H1 (cell line): ENCODE measurements around the gene TSPAN4. TPM values are rescaled to one million over a fixed set of nuclear protein-coding genes. Genes with fewer than 3 reads are reported as not detected.

Source experiments
- CTCF ChIA-PET: fragments of 300-600 bp; sonication (Branson Sonifier 250); formaldehyde crosslinking; loops from one replicate; lab custom pipeline; 2021; ENCODE audit not compliant: partially characterized antibody; lab: Charles Lee
- POLR2A ChIA-PET: fragments of 300-600 bp; sonication (Branson Sonifier 250); formaldehyde crosslinking; loops from one replicate; lab custom pipeline; 2021; ENCODE audit warnings: inconsistent platforms; ENCODE audit not compliant: partially characterized antibody; lab: Charles Lee
- DNase-seq, 2 experiments: peaks; one replicate each; pipeline versions ENCODE4 v3.0.0 to v3.0.0-alpha.2; 2010 to 2022; ENCODE audit warnings: low spot score in 2 of 2, low read depth in 1 of 2, mixed read lengths in 1 of 2
- FAIRE-seq: peaks from 2 replicates; lab custom pipeline; 2011; peaks lifted over from hg19 to GRCh38; lab: Jason Lieb, UNC
- H2AFZ ChIP-seq: 2 replicates; pipeline ENCODE4 v1.8.1; 2012; ENCODE audit warnings: low read length, inconsistent platforms
- H2AK5ac ChIP-seq: 2 replicates; pipeline ENCODE4 v1.6.1; 2013; ENCODE audit warnings: low read depth, low read length
- H2BK120ac ChIP-seq: replicated peaks from 2 replicates; pipeline ENCODE3; 2013; ENCODE audit warnings: low read depth, low read length, inconsistent platforms
- H2BK12ac ChIP-seq: 2 replicates; pipeline ENCODE4 v1.6.1; 2013; ENCODE audit warnings: low read depth, low read length
- H2BK15ac ChIP-seq: 2 replicates; pipeline ENCODE4 v1.6.1; 2013; ENCODE audit warnings: low read length
- H2BK20ac ChIP-seq: 2 replicates; pipeline ENCODE4 v1.6.1; 2013; ENCODE audit warnings: low read length
- H2BK5ac ChIP-seq: 2 replicates; pipeline ENCODE4 v1.6.1; 2013; ENCODE audit warnings: low read depth, low read length
- H3K14ac ChIP-seq: 2 replicates; pipeline ENCODE4 v1.6.1; 2013; ENCODE audit warnings: inconsistent platforms; ENCODE audit not compliant: insufficient read length
- H3K18ac ChIP-seq: 2 replicates; pipeline ENCODE4 v1.6.1; 2013; ENCODE audit warnings: low read length; ENCODE audit errors: extremely low read depth
- H3K23ac ChIP-seq: 2 replicates; pipeline ENCODE4 v1.6.1; 2013; ENCODE audit warnings: inconsistent platforms; ENCODE audit not compliant: insufficient read length
- H3K23me2 ChIP-seq: 2 replicates; pipeline ENCODE4 v1.6.1; 2013; ENCODE audit warnings: low read depth, low read length
- H3K27ac ChIP-seq: 2 replicates; pipeline ENCODE4 v1.6.1; 2011; ENCODE audit warnings: low read depth, low read length, inconsistent platforms
- H3K27me3 ChIP-seq, 4 experiments: replicated peaks in 1 of 4; 1 replicate in 1 of 4; 2 replicates in 3 of 4; pipeline versions ENCODE4 v1.6.1 to v1.8.1; 2011 to 2013; ENCODE audit warnings: low read length in 3 of 4, mild to moderate bottlenecking in 3 of 4, inconsistent platforms in 2 of 4, mixed read lengths in 2 of 4, moderate library complexity in 1 of 4; ENCODE audit not compliant: control insufficient read depth in 3 of 4, insufficient read depth in 3 of 4; ENCODE audit errors: extremely low read depth in 1 of 4
- H3K36me3 ChIP-seq, 4 experiments: 2 replicates each; pipeline versions ENCODE4 v1.6.1 to v1.8.1; 2011 to 2013; ENCODE audit warnings: mild to moderate bottlenecking in 4 of 4, low read length in 3 of 4, moderate library complexity in 2 of 4, control low read depth in 1 of 4, inconsistent platforms in 1 of 4; ENCODE audit not compliant: insufficient read depth in 4 of 4, control insufficient read depth in 2 of 4
- H3K4ac ChIP-seq: replicated peaks from 2 replicates; pipeline ENCODE3; 2013; ENCODE audit warnings: low read length, low read depth, mixed read lengths, inconsistent platforms; ENCODE audit not compliant: insufficient read length
- H3K4me1 ChIP-seq, 4 experiments: replicated peaks in 1 of 4; 1 replicate in 1 of 4; 2 replicates in 3 of 4; pipeline versions ENCODE4 v1.6.1 to v1.8.1; 2011 to 2013; ENCODE audit warnings: low read length in 3 of 4, inconsistent platforms in 2 of 4, mixed read lengths in 1 of 4; ENCODE audit not compliant: insufficient read depth in 4 of 4, control insufficient read depth in 3 of 4
- H3K4me2 ChIP-seq, 2 experiments: 2 replicates each; pipeline versions ENCODE4 v1.6.1 to v1.8.1; 2011 to 2013; ENCODE audit warnings: low read depth in 2 of 2, low read length in 2 of 2, control low read depth in 1 of 2, inconsistent platforms in 1 of 2, mild to moderate bottlenecking in 1 of 2; ENCODE audit not compliant: insufficient read depth in 1 of 2
- H3K4me3 ChIP-seq, 4 experiments: fragments of 200-600, 300-600 bp in 1 of 4; sonication (generic), shearing (Covaris generic), sonication (Bioruptor Twin) in 1 of 4; 2 replicates each; pipeline versions ENCODE4 v1.5.1 to v1.8.1; 2011 to 2016; ENCODE audit warnings: low read length in 4 of 4, low read depth in 3 of 4, control low read depth in 2 of 4, inconsistent platforms in 2 of 4, mild to moderate bottlenecking in 2 of 4, mixed read lengths in 1 of 4, moderate library complexity in 1 of 4; ENCODE audit not compliant: insufficient read depth in 2 of 4; ENCODE audit errors: extremely low read depth in 1 of 4
- H3K56ac ChIP-seq: replicated peaks from 2 replicates; pipeline ENCODE3; 2013; ENCODE audit warnings: low read depth, mild to moderate bottlenecking, mixed read lengths, low read length, inconsistent platforms; ENCODE audit not compliant: insufficient read length
- H3K79me1 ChIP-seq: 2 replicates; pipeline ENCODE4 v1.6.1; 2013; ENCODE audit warnings: low read depth, low read length, control low read depth
- H3K79me2 ChIP-seq, 2 experiments: 2 replicates each; pipeline versions ENCODE4 v1.6.1 to v1.8.1; 2012 to 2013; ENCODE audit warnings: low read length in 2 of 2, mild to moderate bottlenecking in 2 of 2, inconsistent platforms in 1 of 2; ENCODE audit not compliant: insufficient read depth in 2 of 2, control insufficient read depth in 1 of 2
- H3K9ac ChIP-seq, 4 experiments: replicated peaks in 1 of 4; 1 replicate in 1 of 4; 2 replicates in 3 of 4; pipeline versions ENCODE4 v1.6.1 to v1.8.1; 2011 to 2013; ENCODE audit warnings: low read depth in 3 of 4, low read length in 3 of 4, control low read depth in 2 of 4, mild to moderate bottlenecking in 2 of 4, moderate library complexity in 2 of 4, inconsistent platforms in 1 of 4; ENCODE audit errors: extremely low read depth in 1 of 4
- H3K9me3 ChIP-seq, 2 experiments: 2 replicates each; pipeline versions ENCODE4 v1.6.1 to v1.8.1; 2012 to 2013; ENCODE audit warnings: mild to moderate bottlenecking in 2 of 2, moderate library complexity in 2 of 2, control low read depth in 1 of 2, inconsistent platforms in 1 of 2, low read depth in 1 of 2, low read length in 1 of 2, mixed read lengths in 1 of 2; ENCODE audit not compliant: insufficient read depth in 2 of 2
- H4K20me1 ChIP-seq, 2 experiments: replicated peaks in 1 of 2; 2 replicates each; pipeline versions ENCODE3 to v1.8.1; 2011 to 2013; ENCODE audit warnings: inconsistent platforms in 2 of 2, low read length in 2 of 2, mild to moderate bottlenecking in 1 of 2; ENCODE audit not compliant: insufficient read depth in 2 of 2, control insufficient read depth in 1 of 2
- H4K5ac ChIP-seq: 2 replicates; pipeline ENCODE4 v1.6.1; 2013; ENCODE audit warnings: low read length, low read depth, mixed read lengths, inconsistent platforms; ENCODE audit not compliant: insufficient read length
- H4K8ac ChIP-seq: 2 replicates; pipeline ENCODE4 v1.8.0; 2013; ENCODE audit warnings: mild to moderate bottlenecking, moderate library complexity, low read length, inconsistent platforms; ENCODE audit not compliant: insufficient read depth; ENCODE audit errors: extremely low read depth
- H4K91ac ChIP-seq: replicated peaks from 2 replicates; pipeline ENCODE3; 2013; ENCODE audit warnings: low read length, mixed read lengths, inconsistent platforms; ENCODE audit not compliant: insufficient read length
- BACH1 ChIP-seq: IDR thresholded peaks from 2 replicates; pipeline ENCODE4 v1.6.1; 2012; ENCODE audit warnings: low read length, improper control_type of control experiment
- JUND ChIP-seq: IDR thresholded peaks from 2 replicates; pipeline ENCODE4 v1.6.1; 2011; ENCODE audit warnings: mild to moderate bottlenecking, improper control_type of control experiment, low read length
- WGBS, 2 experiments: shearing (Covaris generic) in 1 of 2; methylation state at CpG; one replicate each; pipeline versions ENCODE4 v1.1.6 to v1.1.7; 2013 to 2015; ENCODE audit warnings: low lambda C conversion rate in 2 of 2, mixed read lengths in 2 of 2, inconsistent platforms in 1 of 2, low coverage in 1 of 2, missing lambda C conversion rate in 1 of 2; ENCODE audit not compliant: insufficient replicate concordance in 2 of 2, insufficient coverage in 1 of 2, insufficient read length in 1 of 2; ENCODE audit errors: extremely low coverage in 1 of 2, missing lambda C conversion rate in 1 of 2; 5-methylcytosine and 5-hydroxymethylcytosine counted together
- polyA plus RNA-seq, 7 experiments: library from polyadenylated mRNA; depleted of rRNA in 3 of 7; stranded (reverse) in 5 of 7; unstranded in 2 of 7; fragments of >200 nt in 5 of 7; fragments of 200-250 nt in 2 of 7; gene quantifications; 1 replicate in 5 of 7; 2 replicates in 1 of 7; 4 replicates in 1 of 7; pipeline versions ENCODE4 v1.2.1 to v1.2.3, GENCODE V29; 2011 to 2013; ENCODE audit warnings: missing spikeins in 2 of 7, mixed read lengths in 2 of 7
- total RNA-seq: library from RNA; stranded (reverse); fragmentation: NEBNext Ultra II Directional; extraction: Animal tissue kit (Norgen Biotek cat#: 25700); gene quantifications from 2 replicates; pipeline ENCODE4 v1.2.1, GENCODE V29; 2021

Gene TSPAN4
- total and polyA plus RNA-seq, 2 of the 8 experiments (the other 6 are each of a cell fraction or from before 2014, with no cell fraction given) = 74.1 to 145 TPM

DNA sequence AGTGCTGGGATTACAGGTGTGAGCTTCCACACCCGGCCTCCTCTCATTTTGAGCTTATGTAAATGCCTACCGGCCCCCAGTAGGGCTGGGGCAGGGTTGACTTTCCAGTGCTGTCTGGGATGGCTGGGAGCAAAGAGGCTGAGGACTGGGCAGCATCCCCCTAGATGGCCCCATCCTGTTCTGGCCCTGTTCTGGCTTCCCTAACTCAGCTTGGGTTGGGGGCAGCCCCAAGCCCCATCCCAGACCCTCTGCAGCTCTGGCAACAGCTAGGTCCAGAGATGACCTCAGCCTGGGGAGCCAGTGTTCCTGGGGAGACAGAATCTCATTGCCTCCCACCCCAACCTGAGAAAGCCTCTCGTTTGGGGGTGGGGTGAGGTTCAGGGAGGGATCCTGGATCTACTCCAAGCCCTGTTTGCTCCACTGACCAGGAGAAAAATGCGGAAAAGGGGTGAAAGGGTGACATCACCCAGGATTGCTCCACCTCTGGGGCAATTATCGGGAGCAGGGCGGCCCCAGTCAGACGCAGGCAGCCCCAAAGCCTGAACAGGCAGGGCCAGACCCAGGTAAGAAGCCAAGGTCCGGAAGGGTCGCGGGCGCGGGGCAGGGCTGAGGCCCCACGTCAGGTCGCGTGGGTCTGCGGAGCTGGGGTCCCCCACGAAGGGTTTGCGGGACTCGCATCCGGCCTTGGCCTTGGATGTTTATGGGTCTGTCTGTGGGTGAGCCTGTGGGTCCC is 24.1 kb upstream of the TSPAN4 start, which contains the start of gene PNPLA2:
PNPLA2 (plus strand) TSS at position 519 of the 733 bp plus-strand sequence. CDS start 805 bp downstream, outside the sequence.
- H4K91ac ChIP-seq = peak within 1 kb of the TSS; percentile 46
- FAIRE-seq = no peak
- no peak within 1 kb of the TSS for H2BK120ac ChIP-seq

More for the DNA sequence above, 24.1 kb upstream of the TSPAN4 start, which contains the start of gene PNPLA2:
- H3K4me1 ChIP-seq = peaks cover 0 to 12% (median 9%) of the 10 kb centered on the region in 4 experiments; a peak in 5 of 7 replicates
- CTCF ChIA-PET = interaction anchor here (1.1 to 2.7 kb wide), 7 partner anchors 7 to 30 kb away, joined by 3 to 10 read pairs (median 5); partner anchors contain the start of gene CD151
- H2AK5ac ChIP-seq = no peak within 1 kb of the TSS
- H3K27me3 ChIP-seq = no peaks in the 10 kb centered on the region; a peak in 2 of 7 replicates
- no peak within 1 kb of the TSS for H2BK20ac ChIP-seq
- peaks cover 8% of the 10 kb centered on the region; the same call in 1 of the 2 replicates for H3K23me2 ChIP-seq
- H2BK12ac ChIP-seq = peak within 1 kb of the TSS; percentile 60; the same call in 1 of the 2 replicates
- peak within 1 kb of the TSS in 3 of 4 experiments; percentile 54 to 73 (median 67); a peak in 5 of 7 replicates for H3K9ac ChIP-seq
- no peak within 1 kb of the TSS for H2AFZ ChIP-seq
- no peaks in the 10 kb centered on the region for H3K9me3 ChIP-seq
- POLR2A ChIA-PET = interaction anchor here (0.6 to 53.0 kb wide), 17 partner anchors 7 to 260 kb away, joined by 3 to 1917 read pairs (median 4); partner anchors contain the start of genes CD151, CEND1, CRACR2B and DEAF1
- peaks cover 0 to 1% (median 0%) of the 10 kb centered on the region in 4 experiments; a peak in 4 of 8 replicates for H3K36me3 ChIP-seq
- TF ChIP-seq BACH1 (0 out of 2 replicates have a peak, but pooled peaks have one; percentile 8), JUND (no peak)
- H4K5ac ChIP-seq = no peak within 1 kb of the TSS
- peak within 1 kb of the TSS; percentile 48 for H3K18ac ChIP-seq
- 81% methylated on average over 10 of the region's 20 CpGs; no CpG with 5 or more reads in 1 of the 2 experiments for WGBS, 2 experiments
- peak within 1 kb of the TSS; percentile 77 to 92 (median 80) for H3K4me3 ChIP-seq
- H3K14ac ChIP-seq = no peak within 1 kb of the TSS
- peak within 1 kb of the TSS; percentile 57 for H4K8ac ChIP-seq
- H3K56ac ChIP-seq = no peak within 1 kb of the TSS
- peak within 1 kb of the TSS; percentile 64; the same call in 1 of the 2 replicates for H3K27ac ChIP-seq
- peak within 1 kb of the TSS; percentile 75; the same call in 1 of the 2 replicates for H2BK5ac ChIP-seq
- H3K4ac ChIP-seq = no peak within 1 kb of the TSS
- no peak within 1 kb of the TSS for H3K23ac ChIP-seq
- H3K4me2 ChIP-seq = peak within 1 kb of the TSS; percentile 70 to 83
- H3K79me2 ChIP-seq = peaks cover 0 to 5% of the 10 kb centered on the region in 2 experiments; a peak in 1 of 4 replicates
- H3K79me1 ChIP-seq = peaks cover 8% of the 10 kb centered on the region
- H4K20me1 ChIP-seq = peaks cover 0 to 14% of the 10 kb centered on the region in 2 experiments
- 0 out of 2 replicates have a peak within 1 kb of the TSS, but pooled peaks have one; percentile 72 for H2BK15ac ChIP-seq
- peak in 1 of 2 experiments; percentile 69 for DNase-seq
